ENCODE results near the gene RIMS4. TPM values are rescaled to one million over a fixed set of nuclear protein-coding genes. Genes with fewer than 3 reads are reported as not detected.
A peak's percentile ranks its signal among the peaks of the same experiment; 100 is the strongest.

RIMS4 gene
- total and polyA plus RNA-seq, 9 donors, result 0.95 to 17.2 (median 3.4) TPM

- no peak overlapping the region for H3K27ac ChIP-seq
- H3K4me3 ChIP-seq, result no peak overlapping the region
- no peaks in the 10 kb centered on the region for H3K27me3 ChIP-seq
- H3K36me3 ChIP-seq, result no peaks in the 10 kb centered on the region
- DNase-seq, result peak in 4 of 5 donors; percentile 39 to 69 (median 51)
- TF ChIP-seq CTCF (IDR thresholded peaks at IDR 0.05) (no peak), POLR2A (IDR thresholded peaks at IDR 0.05) (no peak), EP300 (IDR thresholded peaks at IDR 0.05) (no peak)
- intact Hi-C loops (cut with DNase I), result no loop called here
- no peaks in the 10 kb centered on the region for H3K4me1 ChIP-seq (ENCODE audit: insufficient read depth)
- H3K9me3 ChIP-seq, result no peaks in the 10 kb centered on the region
- WGBS, 3 donors, result 21 to 23% (median 21%) methylated on average over 5 of the region's 5 CpGs
Observed at GRCh38 chr20:44780226-44780625, 30.1 kb downstream of the RIMS4 start.

GRCh38 chr20:44776980-44777379, 33.4 kb downstream of the RIMS4 start:
- TF ChIP-seq EP300 (IDR thresholded peaks at IDR 0.05), result no peak
- TF ChIP-seq POLR2A (IDR thresholded peaks at IDR 0.05), result no peak
- no peak for TF ChIP-seq CTCF (IDR thresholded peaks at IDR 0.05)
- Histone ChIP-seq H3K4me1 (ENCODE audit: insufficient read depth) (no peaks in the 10 kb centered on the region), H3K27me3 (no peaks in the 10 kb centered on the region), H3K36me3 (no peaks in the 10 kb centered on the region), H3K9me3 (no peaks in the 10 kb centered on the region), H3K27ac (no peak overlapping the region), H3K4me3 (no peak overlapping the region)
- WGBS, 3 donors, result 10 to 15% (median 11%) methylated on average over 7 of the region's 7 CpGs
- DNase-seq, result no peak
- intact Hi-C loops (cut with DNase I), result no loop called here

GRCh38 chr20:44773070-44773829, 37.1 kb downstream of the RIMS4 start:
- Histone ChIP-seq H3K4me1 (ENCODE audit: insufficient read depth) (no peaks in the 10 kb centered on the region), H3K36me3 (no peaks in the 10 kb centered on the region), H3K27ac (no peak overlapping the region), H3K4me3 (no peak overlapping the region), H3K9me3 (no peaks in the 10 kb centered on the region), H3K27me3 (no peaks in the 10 kb centered on the region)
- intact Hi-C loops (cut with DNase I), result no loop called here
- DNase-seq, result no peak
- TF ChIP-seq EP300 (IDR thresholded peaks at IDR 0.05) (no peak), CTCF (IDR thresholded peaks at IDR 0.05) (no peak), POLR2A (IDR thresholded peaks at IDR 0.05) (no peak)
- WGBS, 3 donors, result 46 to 63% (median 55%) methylated on average over 10 of the region's 10 CpGs

GRCh38 chr20:44772636-44773035, 37.7 kb downstream of the RIMS4 start:
- no peak for DNase-seq
- no peak for TF ChIP-seq CTCF (IDR thresholded peaks at IDR 0.05)
- no peak for TF ChIP-seq POLR2A (IDR thresholded peaks at IDR 0.05)
- TF ChIP-seq EP300 (IDR thresholded peaks at IDR 0.05), result no peak
- WGBS, 3 donors, result 45 to 59% (median 50%) methylated on average over 8 of the region's 8 CpGs
- no peaks in the 10 kb centered on the region for H3K9me3 ChIP-seq
- intact Hi-C loops (cut with DNase I), result no loop called here
- H3K4me3 ChIP-seq, result no peak overlapping the region
- H3K36me3 ChIP-seq, result no peaks in the 10 kb centered on the region
- H3K4me1 ChIP-seq (ENCODE audit: insufficient read depth), result no peaks in the 10 kb centered on the region
- no peak overlapping the region for H3K27ac ChIP-seq
- no peaks in the 10 kb centered on the region for H3K27me3 ChIP-seq

Data from ovary (tissue), 9 donors.